A549 treated with Hydrocortisone at 1 μM for 4 hours (cell line): Measurements from ENCODE around the gene TCHHL1. TPM values are rescaled to one million over a fixed set of nuclear protein-coding genes. Genes with fewer than 3 reads are reported as not detected.

Experiments used
- total RNA-seq: library from RNA; stranded (reverse); fragments of 200-300 nt; extraction: Qiagen RNA extraction; gene quantifications from 5 replicates; pipeline ENCODE4 v1.2.3, GENCODE V29; 2022

TCHHL1 gene
- not detected in 5 replicates for total RNA-seq

GRCh38 chr1:152089014-152089674, at the start of gene TCHHL1:
TSS of gene TCHHL1 (minus strand) at chr1:152089064. CDS start at chr1:152088143, 921 bp downstream.

GRCh38 chr1:152115344-152115743, 26.5 kb upstream of the TCHHL1 start, which contains the start of gene TCHH:
TSS of gene TCHH (minus strand) at chr1:152115444. CDS start at chr1:152114080, 1,364 bp downstream.

GRCh38 chr1:152036267-152037216, 52.3 kb downstream of the TCHHL1 start, which contains the start of gene S100A11:
TSS of gene S100A11 (minus strand) at chr1:152037004. CDS start at chr1:152036915, 89 bp downstream.

Other genes starting within 250 kb of the TCHHL1 start
- not detected in 5 replicates for gene C2CD4D, start 249.2 kb downstream of the TCHHL1 start, total RNA-seq
- not detected in 5 replicates for gene THEM5, start 235.4 kb downstream of the TCHHL1 start, total RNA-seq
- 13.0 to 14.7 TPM (median 13.2 TPM) in 5 replicates for gene THEM4, start 179.6 kb downstream of the TCHHL1 start, total RNA-seq
- 1,665 to 2,678 TPM (median 2,486 TPM) in 5 replicates for gene S100A10, start 95.2 kb downstream of the TCHHL1 start, total RNA-seq
- 1,506 to 1,968 TPM (median 1,956 TPM) in 5 replicates for gene S100A11, start 52.1 kb downstream of the TCHHL1 start, total RNA-seq
- 0.16 to 0.30 TPM (median 0.29 TPM) in 5 replicates for gene TCHH, start 26.4 kb upstream of the TCHHL1 start, total RNA-seq
- gene RPTN, start 70.2 kb upstream of the TCHHL1 start, total RNA-seq: 0.02 TPM in 1 of 5 replicates, not detected in the others
- not detected in 5 replicates for gene HRNR, start 135.1 kb upstream of the TCHHL1 start, total RNA-seq
- gene FLG, start 236.2 kb upstream of the TCHHL1 start, total RNA-seq: 0.01 to 0.02 TPM (median 0.01 TPM) in 3 of 5 replicates, not detected in the others